ENCODE measurements around the gene DHX29.

GRCh38 chr5:55300890-55301289 is 6.6 kb downstream of the DHX29 start:
- TF ChIP-seq POLR2A (IDR thresholded peaks at IDR 0.05; ENCODE audit: low read length), result no peak
- TF ChIP-seq GATA1 (IDR thresholded peaks at IDR 0.05; ENCODE audit: low read depth, low read length), result no peak

Measured in erythroblast (primary cell).